GM19193 (cell line): ENCODE results near the gene KCNQ5.

ENCODE experiments used
- POLR2A ChIP-seq: IDR thresholded peaks from 4 replicates; pipeline ENCODE4 v1.6.1; 2011; ENCODE audit not compliant: insufficient read depth, insufficient read length; ENCODE audit errors: extremely low read depth

KCNQ5 gene

DNA sequence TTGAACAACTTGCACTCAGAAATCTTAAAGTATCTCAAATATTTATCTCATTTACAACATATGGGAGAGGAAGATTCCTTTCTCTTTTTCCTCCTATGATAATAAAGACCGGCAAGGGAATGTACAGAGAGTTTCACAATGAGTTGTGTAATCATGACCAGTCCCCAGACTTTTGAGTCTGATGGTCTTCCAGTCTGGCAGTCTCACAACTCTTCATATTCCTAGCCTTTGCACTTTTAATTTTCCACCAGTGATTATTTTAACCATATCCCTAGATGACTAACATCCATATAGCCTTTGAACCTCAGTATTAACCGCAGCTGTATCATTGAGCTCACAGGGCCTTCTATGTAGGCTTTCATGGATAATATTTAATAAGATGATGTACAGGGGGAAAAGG, 324.9 kb downstream of the KCNQ5 start:
- TF ChIP-seq POLR2A: no peak

DNA sequence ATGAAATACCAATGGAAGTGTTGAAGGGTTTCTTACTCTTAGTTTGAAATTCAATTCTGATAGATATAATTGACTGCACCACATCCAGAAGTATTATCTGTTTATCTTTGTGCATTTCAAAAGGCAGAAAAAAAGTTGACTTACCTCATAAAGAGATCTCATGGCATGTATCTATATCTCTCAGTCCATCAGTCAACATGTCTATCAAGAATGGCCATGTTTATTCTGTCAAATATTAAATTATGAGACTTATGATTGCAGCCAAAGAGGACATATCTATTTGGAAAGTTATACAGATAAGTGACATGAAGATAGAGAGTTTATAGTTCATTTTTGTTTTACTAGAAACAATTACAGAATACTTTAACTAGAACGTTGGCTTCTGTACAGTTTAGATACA, 325.7 kb downstream of the KCNQ5 start:
- TF ChIP-seq POLR2A: no peak

DNA sequence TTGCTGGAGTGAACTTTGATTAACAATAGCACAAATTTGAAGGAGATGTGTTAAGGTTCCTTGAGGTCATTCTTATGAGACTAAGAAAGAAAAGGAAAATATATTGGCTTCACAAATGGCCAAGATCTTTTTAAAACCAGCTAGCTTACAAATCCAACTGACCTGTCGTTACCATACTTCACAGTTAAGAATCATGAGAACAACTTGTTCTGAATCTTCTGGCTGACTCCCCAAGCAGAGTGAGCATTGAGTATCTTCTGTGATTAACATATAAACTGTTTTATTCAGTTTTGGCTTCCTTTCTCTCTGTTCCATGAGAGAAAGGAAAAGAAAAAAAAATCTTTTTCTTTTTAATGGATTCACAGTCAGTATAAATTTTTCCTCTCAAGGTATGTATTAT, 326.3 kb downstream of the KCNQ5 start:
- no peak for TF ChIP-seq POLR2A

DNA sequence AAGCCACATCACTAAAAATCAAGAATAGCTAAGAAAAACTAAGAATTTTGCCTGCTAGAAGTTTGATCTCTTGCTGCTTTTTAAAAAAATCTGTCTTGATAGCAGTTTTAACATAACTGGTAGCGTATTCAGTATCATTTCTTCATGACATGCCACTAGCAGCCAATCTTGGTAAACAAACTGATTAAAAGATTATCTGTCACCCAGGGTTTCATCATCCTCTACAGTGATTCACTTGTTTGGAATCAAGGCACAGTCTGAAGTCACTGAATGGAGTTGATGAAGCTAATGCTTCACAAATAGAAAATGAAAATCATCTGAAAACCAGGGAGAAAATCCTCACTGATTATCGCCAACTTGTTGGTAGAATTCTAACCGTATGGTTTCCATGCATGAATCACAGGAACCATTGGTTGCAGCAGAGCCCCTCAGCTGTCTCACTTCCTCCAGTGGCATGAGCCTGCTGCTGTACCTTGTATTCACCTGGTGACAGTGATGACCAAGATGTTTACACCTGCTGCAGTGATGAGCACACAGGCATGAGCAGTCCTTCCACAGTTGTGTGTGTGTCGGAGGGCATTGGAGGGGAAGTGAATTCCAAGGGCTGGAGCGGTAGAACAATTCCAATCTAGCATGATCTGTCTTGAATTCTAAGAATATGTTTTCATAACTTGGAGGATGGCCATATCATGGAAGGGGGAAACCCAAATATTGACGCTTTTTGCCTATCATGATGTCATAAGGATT, 328.4 kb downstream of the KCNQ5 start:
- no peak for TF ChIP-seq POLR2A

- TF ChIP-seq POLR2A: no peak
Measured at GRCh38 chr6:72952808-72953630, 331.2 kb downstream of the KCNQ5 start.

- no peak for TF ChIP-seq POLR2A
Measured at GRCh38 chr6:72953971-72954381, 332.1 kb downstream of the KCNQ5 start.

DNA sequence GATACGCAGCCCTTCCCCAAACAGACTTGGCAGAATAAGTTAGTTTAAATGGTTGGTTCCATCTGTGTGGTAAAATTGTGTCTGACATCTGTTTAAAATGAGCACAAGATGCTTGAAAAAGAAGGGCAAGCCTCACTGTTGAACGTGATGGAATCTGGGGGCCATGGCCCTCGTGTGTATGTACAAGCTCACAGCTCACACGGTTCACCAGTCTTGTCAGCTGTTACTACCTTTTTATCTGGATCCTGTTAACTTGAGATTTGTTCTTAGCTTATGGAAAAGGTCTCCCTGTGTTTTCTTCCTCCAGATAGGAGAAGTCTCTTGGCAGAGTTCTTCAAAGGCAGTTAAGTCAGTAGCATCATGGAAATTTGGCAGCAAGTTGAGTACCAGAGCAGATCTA, 332.9 kb downstream of the KCNQ5 start:
- TF ChIP-seq POLR2A: no peak

DNA sequence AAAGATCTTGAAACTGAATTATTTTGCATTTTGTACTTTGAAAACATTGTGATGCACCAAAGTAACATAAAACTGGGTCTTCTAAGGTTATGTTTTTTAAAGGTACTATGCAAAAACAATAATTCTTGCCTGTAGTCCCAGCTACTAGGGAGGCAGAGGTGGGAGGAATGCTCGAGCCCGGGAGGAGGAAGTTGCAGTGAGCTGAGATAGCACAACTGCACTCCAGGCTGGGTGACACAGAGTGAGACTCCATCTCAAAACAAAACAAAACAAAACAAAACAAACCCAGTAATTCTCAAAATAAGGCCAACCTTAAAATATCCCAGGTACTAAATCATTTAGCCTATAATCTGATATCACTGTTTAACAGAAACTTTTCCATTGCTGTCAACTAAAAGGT, 333.8 kb downstream of the KCNQ5 start:
- TF ChIP-seq POLR2A: no peak

DNA sequence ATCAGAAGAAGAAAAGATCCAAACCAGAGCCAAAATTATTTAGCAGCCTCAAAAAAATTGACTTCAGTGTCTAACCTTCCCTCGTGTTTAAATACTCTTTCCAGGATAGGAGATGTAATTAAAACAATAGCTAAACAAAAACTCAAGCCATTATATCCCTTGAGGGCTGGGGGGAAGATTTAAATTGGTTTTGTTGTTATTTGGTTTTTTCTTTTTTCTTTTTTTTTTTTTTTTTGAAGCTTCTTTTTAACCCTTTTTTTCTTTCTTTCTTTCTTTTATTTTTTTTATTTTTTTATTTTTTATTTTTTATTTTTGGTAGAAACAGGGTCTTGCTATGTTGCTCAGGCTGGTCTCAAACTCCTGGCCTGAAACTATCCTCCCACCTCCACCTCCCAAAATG, 334.4 kb downstream of the KCNQ5 start:
- TF ChIP-seq POLR2A: no peak

DNA sequence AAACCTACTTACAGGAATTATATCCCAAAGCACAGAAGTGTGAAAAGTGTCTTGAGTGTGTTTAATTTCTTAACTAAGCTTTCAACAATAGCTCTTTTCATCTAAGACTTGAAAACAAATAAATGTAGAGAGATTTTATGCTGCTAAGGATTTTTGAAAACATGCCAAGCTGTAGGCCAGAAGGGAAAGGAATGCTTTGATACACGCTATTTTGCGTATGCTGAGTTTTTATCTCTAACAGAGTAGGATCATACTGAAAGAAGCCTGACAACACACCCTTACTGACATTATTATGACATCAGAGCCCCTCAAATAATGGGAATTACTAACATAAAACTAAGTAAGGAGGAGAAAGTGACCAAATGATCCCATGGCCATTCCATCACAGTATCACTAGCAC, 338.0 kb downstream of the KCNQ5 start:
- no peak for TF ChIP-seq POLR2A

DNA sequence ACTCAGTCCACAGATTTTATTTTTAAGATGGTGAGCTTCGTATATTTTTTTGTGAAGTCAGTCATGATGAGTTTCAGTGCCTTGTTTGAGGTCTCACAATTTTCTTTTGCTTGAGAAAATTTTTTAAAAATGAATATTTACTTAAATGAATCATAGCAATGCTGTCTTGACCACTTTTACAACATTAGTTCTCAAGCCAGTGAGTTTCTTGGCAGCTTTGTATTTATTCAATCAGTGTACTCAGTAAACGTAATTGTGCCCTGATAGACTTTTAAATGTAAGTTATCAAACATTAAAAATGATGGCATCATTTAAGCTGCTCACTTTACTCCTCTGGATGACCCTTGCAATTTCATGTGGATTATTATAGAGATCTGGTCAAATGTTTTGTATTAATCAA, 342.1 kb downstream of the KCNQ5 start:
- no peak for TF ChIP-seq POLR2A

- TF ChIP-seq POLR2A: no peak
Measured at GRCh38 chr6:72966628-72967280, 344.9 kb downstream of the KCNQ5 start.

- TF ChIP-seq POLR2A: no peak
Measured at GRCh38 chr6:72967329-72967728, 345.5 kb downstream of the KCNQ5 start.

DNA sequence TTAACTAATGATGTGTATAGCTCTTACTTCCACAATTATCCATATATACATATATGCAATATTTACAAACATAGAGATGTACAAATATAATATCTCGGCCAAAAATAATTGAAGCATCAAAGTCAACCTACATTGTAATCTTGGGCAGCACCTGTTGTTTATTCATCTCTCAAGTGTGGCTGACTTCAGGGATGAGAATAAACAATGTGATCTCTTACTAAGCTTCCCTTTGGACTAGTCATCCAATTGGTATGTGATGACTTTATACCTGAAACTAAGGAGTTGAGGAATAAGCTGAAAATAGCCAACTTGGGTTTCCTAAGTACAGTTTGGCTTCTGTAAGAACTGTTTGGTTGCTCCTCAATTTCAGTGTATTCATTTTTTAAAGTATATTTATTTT, 346.8 kb downstream of the KCNQ5 start:
- TF ChIP-seq POLR2A: no peak

- TF ChIP-seq POLR2A: no peak
Measured at GRCh38 chr6:72969666-72970065, 347.8 kb downstream of the KCNQ5 start.

DNA sequence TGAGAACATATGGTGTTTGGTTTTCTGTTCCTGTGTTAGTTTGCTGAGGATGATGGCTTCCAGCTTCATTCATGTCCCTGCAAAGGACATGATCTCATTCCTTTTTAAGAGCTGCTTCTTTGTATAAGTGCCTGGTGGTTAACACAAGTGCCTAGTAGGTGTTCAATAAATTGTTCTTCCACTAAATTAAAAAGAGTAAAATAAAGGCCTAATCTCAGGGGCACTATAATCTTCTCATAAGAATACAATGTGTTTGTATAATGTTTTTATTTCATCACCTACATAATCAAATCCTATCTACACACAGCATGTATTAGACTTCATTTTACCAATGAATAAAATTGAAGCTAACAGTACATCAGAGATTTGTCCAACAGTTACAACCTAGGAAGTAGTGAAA, 350.7 kb downstream of the KCNQ5 start:
- TF ChIP-seq POLR2A: no peak
